Testis (tissue), 2 donors: ENCODE measurements around the gene CELF5.

Source experiments
- POLR2A ChIP-seq: fragments of 450-650 bp; IDR thresholded peaks from one replicate; pipeline ENCODE4 v1.6.1; 2017; ENCODE audit warnings: antibody characterized with exemption, mild to moderate bottlenecking, moderate library complexity
- TF ChIP-seq, protein P1 (sequence below), 3 experiments: fragments of 450-650 bp in 2 of 3; fragments of 200-600 bp in 1 of 3; sonication (generic) in 1 of 3; IDR thresholded peaks; one replicate each; pipeline ENCODE4 v1.5.1; 2016 to 2019; ENCODE audit warnings: antibody characterized with exemption in 3 of 3, mild to moderate bottlenecking in 2 of 3, moderate library complexity in 1 of 3

DNA sequence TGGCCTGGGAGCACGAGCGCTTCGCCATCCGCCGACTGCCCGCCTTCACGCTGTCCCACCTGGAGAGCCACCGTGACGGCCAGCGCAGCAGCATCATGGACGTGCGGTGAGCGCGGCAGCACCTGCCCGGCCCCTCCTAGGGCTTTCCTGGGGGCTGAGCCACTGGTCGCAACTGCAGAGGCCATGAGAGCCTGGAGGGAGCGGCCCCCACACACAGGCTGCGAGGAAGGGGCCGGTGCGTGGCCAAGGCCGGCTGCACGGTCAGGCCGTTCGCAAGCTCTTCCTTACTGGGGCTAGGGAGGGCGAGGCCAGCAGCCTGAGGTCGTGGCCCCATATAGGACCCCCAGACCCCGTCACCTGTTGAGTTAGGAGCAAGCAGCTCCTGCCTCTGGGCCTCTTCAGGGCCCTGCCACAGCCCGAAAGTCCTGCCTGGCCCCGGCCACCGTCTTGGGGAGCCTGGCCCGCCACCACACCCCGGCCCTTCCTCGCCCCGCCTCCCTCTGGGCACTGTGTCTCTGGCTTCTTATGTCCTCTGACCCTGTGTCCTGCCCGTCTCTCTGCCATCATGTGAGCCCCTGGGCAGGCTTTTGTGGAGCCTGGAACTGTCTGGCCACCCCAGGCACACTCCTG lies 19.7 kb upstream of the CELF5 start:
- TF ChIP-seq, protein P1, sequence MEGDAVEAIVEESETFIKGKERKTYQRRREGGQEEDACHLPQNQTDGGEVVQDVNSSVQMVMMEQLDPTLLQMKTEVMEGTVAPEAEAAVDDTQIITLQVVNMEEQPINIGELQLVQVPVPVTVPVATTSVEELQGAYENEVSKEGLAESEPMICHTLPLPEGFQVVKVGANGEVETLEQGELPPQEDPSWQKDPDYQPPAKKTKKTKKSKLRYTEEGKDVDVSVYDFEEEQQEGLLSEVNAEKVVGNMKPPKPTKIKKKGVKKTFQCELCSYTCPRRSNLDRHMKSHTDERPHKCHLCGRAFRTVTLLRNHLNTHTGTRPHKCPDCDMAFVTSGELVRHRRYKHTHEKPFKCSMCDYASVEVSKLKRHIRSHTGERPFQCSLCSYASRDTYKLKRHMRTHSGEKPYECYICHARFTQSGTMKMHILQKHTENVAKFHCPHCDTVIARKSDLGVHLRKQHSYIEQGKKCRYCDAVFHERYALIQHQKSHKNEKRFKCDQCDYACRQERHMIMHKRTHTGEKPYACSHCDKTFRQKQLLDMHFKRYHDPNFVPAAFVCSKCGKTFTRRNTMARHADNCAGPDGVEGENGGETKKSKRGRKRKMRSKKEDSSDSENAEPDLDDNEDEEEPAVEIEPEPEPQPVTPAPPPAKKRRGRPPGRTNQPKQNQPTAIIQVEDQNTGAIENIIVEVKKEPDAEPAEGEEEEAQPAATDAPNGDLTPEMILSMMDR (IDR thresholded peaks at IDR 0.05) = no peak
- no peak for TF ChIP-seq POLR2A
